Natural killer cell (primary cell): ENCODE data around the gene CDK5RAP1. TPM values are rescaled to one million over a fixed set of nuclear protein-coding genes. Genes with fewer than 3 reads are reported as not detected.

Experiments
- ATAC-seq, 3 donors: fragments of 150-1000 bp in 2 of 3; fragments of 200-7000 bp in 1 of 3; cut with Tn5 transposase; 1 replicate in 1 of 3; 2 replicates in 2 of 3; pipeline ENCODE4 v1.10.0; 2021; ENCODE audit warnings: mild to moderate bottlenecking in 2 of 3, moderate library complexity in 2 of 3
- DNase-seq, 2 donors: peaks; one replicate each; pipeline versions ENCODE4 v3.0.0 to v3.0.0-alpha.2; 2013 to 2021; ENCODE audit warnings: mixed read lengths in 1 of 2
- H3K27ac ChIP-seq: one replicate; pipeline ENCODE4 v1.5.1; 2013; ENCODE audit warnings: mild to moderate bottlenecking, low read length
- H3K27me3 ChIP-seq: one replicate; pipeline ENCODE4 v1.6.1; 2013; ENCODE audit warnings: low read length; ENCODE audit not compliant: control insufficient read depth, insufficient read depth
- H3K36me3 ChIP-seq: one replicate; pipeline ENCODE4 v1.6.1; 2013; ENCODE audit warnings: low read length; ENCODE audit not compliant: control insufficient read depth, insufficient read depth
- H3K4me1 ChIP-seq: one replicate; pipeline ENCODE4 v1.6.1; 2013; ENCODE audit warnings: low read length; ENCODE audit not compliant: control insufficient read depth, insufficient read depth
- H3K4me3 ChIP-seq: one replicate; pipeline ENCODE4 v1.5.1; 2013; ENCODE audit warnings: low read length
- H3K9me3 ChIP-seq: one replicate; pipeline ENCODE4 v1.6.1; 2013; ENCODE audit warnings: low read length; ENCODE audit not compliant: control insufficient read depth, insufficient read depth
- H3K27ac Mint-ChIP-seq, 2 donors: one replicate each; pipeline ENCODE4 v1.8.0; 2022; ENCODE audit warnings: mild to moderate bottlenecking in 2 of 2, mixed read lengths in 2 of 2, moderate library complexity in 1 of 2
- H3K27me3 Mint-ChIP-seq, 2 donors: one replicate each; pipeline ENCODE4 v1.8.0; 2022; ENCODE audit warnings: low read depth in 2 of 2, mixed read lengths in 2 of 2
- H3K36me3 Mint-ChIP-seq: one replicate; pipeline ENCODE4 v1.8.0; 2022; ENCODE audit warnings: mixed read lengths
- H3K4me1 Mint-ChIP-seq, 2 donors: one replicate each; pipeline ENCODE4 v1.8.0; 2022; ENCODE audit warnings: mixed read lengths in 2 of 2
- H3K4me3 Mint-ChIP-seq: one replicate; pipeline ENCODE4 v1.8.0; 2022; ENCODE audit warnings: mild to moderate bottlenecking, moderate library complexity, mixed read lengths
- H3K9me3 Mint-ChIP-seq, 2 donors: one replicate each; pipeline ENCODE4 v1.8.0; 2022; ENCODE audit warnings: mixed read lengths in 2 of 2
- CTCF ChIP-seq: fragments of 200-600 bp; IDR thresholded peaks from one replicate; pipeline ENCODE4 v1.8.0; 2022; ENCODE audit warnings: antibody characterized with exemption
- WGBS: methylation state at CpG from one replicate; pipeline ENCODE4 v1.1.7; 2013; ENCODE audit warnings: missing lambda C conversion rate; ENCODE audit not compliant: insufficient coverage; 5-methylcytosine and 5-hydroxymethylcytosine counted together
- intact Hi-C: fragments of 100-400 bp; cut with micrococcal nuclease; formaldehyde crosslinking; loops from one replicate; pipeline ENCODE4 v1.14.2; 2022
- total RNA-seq, 4 donors: library from RNA; stranded (reverse); fragments of 120-200 nt in 1 of 4; gene quantifications; one replicate each; pipeline versions ENCODE4 v1.2.3 to v1.2.4, GENCODE V29; 2013 to 2022

Gene CDK5RAP1
- total RNA-seq, 3 donors from 2014 or later (not counting 1 experiment from before 2014, with no cell fraction given): 59.7 to 71.5 (median 62.6) TPM

- no peaks in the 10 kb centered on the region for H3K9me3 ChIP-seq
- WGBS: 97% methylated on average over 11 of the region's 12 CpGs
- Mint-ChIP-seq H3K36me3 (no peaks in the 10 kb centered on the region), H3K4me3 (no peak overlapping the region), H3K27me3 (no peaks in the 10 kb centered on the region), H3K9me3 (no peaks in the 10 kb centered on the region), H3K4me1 (no peaks in the 10 kb centered on the region), H3K27ac (no peak overlapping the region)
- H3K4me1 ChIP-seq: no peaks in the 10 kb centered on the region
- no peak overlapping the region for H3K27ac ChIP-seq
- no peak overlapping the region for H3K4me3 ChIP-seq
- ATAC-seq (no peak), DNase-seq (no peak)
- H3K36me3 ChIP-seq: no peaks in the 10 kb centered on the region
- intact Hi-C loops: no loop called here
- TF ChIP-seq CTCF: no peak
- no peaks in the 10 kb centered on the region for H3K27me3 ChIP-seq
Observed at GRCh38 chr20:33437141-33437911, 36.0 kb upstream of the CDK5RAP1 start.

- H3K27ac Mint-ChIP-seq: no peak overlapping the region
- H3K27me3 Mint-ChIP-seq: no peaks in the 10 kb centered on the region
- Histone ChIP-seq H3K27me3 (no peaks in the 10 kb centered on the region), H3K4me3 (no peak overlapping the region), H3K36me3 (no peaks in the 10 kb centered on the region), H3K27ac (no peak overlapping the region), H3K9me3 (no peaks in the 10 kb centered on the region), H3K4me1 (no peaks in the 10 kb centered on the region)
- H3K9me3 Mint-ChIP-seq: no peaks in the 10 kb centered on the region
- ATAC-seq (no peak), DNase-seq (no peak)
- intact Hi-C loops: no loop called here
- TF ChIP-seq CTCF: no peak
- no peaks in the 10 kb centered on the region for H3K4me1 Mint-ChIP-seq
- H3K36me3 Mint-ChIP-seq: no peaks in the 10 kb centered on the region
- WGBS: 91% methylated on average over 5 of the region's 5 CpGs
- H3K4me3 Mint-ChIP-seq: no peak overlapping the region
Observed at GRCh38 chr20:33434434-33434833, 33.1 kb upstream of the CDK5RAP1 start.

DNA sequence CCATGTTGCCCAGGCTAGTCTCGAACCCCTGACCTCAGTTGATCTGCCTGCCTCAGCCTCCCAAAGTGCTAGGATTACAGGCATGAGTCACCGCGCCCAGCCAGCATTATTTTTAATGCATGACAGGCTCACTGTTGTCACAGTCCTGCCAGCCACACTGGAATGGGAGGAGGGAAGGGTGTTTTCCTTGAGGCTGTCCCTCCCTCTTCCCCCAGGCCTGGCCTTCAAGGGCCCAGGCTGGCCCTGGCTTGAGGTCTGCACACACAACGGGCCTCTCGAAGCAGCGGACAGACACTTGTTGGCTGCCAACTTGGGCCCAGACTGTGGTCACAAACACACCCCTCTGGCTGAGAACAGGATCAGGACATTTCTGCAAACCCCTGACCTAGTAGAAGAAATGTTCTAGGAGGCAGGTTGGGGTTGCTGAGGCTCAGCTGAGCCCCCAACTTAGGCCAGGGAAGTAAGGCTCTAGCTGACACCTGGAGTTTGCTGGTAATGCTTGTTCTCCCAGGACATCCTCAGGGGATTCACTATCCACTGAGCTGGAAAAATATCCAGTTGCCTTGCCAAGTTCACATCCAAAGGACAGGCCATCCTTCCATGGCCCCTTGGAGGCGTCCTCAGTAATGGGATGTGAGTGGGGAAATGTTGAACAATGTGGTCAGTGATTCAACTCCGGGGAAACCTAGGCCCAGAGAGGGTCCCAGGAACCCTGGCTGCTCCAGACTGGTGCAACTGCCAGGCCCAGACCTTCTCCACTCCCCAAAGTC is 32.3 kb upstream of the CDK5RAP1 start:
- no peaks in the 10 kb centered on the region for H3K9me3 Mint-ChIP-seq
- no peaks in the 10 kb centered on the region for H3K4me1 Mint-ChIP-seq
- no peaks in the 10 kb centered on the region for H3K27me3 Mint-ChIP-seq
- no peaks in the 10 kb centered on the region for H3K4me1 ChIP-seq
- H3K36me3 Mint-ChIP-seq: no peaks in the 10 kb centered on the region
- ATAC-seq: no peak
- no peak overlapping the region for H3K4me3 Mint-ChIP-seq
- no peak overlapping the region for H3K4me3 ChIP-seq
- H3K36me3 ChIP-seq: no peaks in the 10 kb centered on the region
- H3K9me3 ChIP-seq: no peaks in the 10 kb centered on the region
- WGBS: 94% methylated on average over 8 of the region's 8 CpGs
- no peaks in the 10 kb centered on the region for H3K27me3 ChIP-seq
- no peak overlapping the region for H3K27ac Mint-ChIP-seq
- intact Hi-C loops: no loop called here
- TF ChIP-seq CTCF: no peak
- H3K27ac ChIP-seq: no peak overlapping the region
- DNase-seq: no peak
